HG02852 (cell line): ENCODE measurements around the gene BTBD9.
A peak's percentile ranks its signal among the peaks of the same experiment; 100 is the strongest.
"Not testable (repeated sequence)": the region's sequence is repeated elsewhere in the genome, so short reads cannot be mapped to it uniquely, and the experiment has no call there.

Experiments used
- ATAC-seq: cut with Tn5 transposase; IDR thresholded peaks from one replicate; pipeline ENCODE4 v1.9.1; 2021; ENCODE audit warnings: mild to moderate bottlenecking, moderate library complexity; ENCODE audit not compliant: unreplicated experiment

The BTBD9 gene

GRCh38 chr6:38352636-38353035, 287.1 kb downstream of the BTBD9 start:
- no peak for ATAC-seq

GRCh38 chr6:38350942-38351341, 288.8 kb downstream of the BTBD9 start:
- ATAC-seq: no peak

- no peak for ATAC-seq
Measured at GRCh38 chr6:38350220-38350619, 289.5 kb downstream of the BTBD9 start.

GRCh38 chr6:38349795-38350194, 289.9 kb downstream of the BTBD9 start:
- no peak for ATAC-seq

GRCh38 chr6:38349221-38349620, 290.5 kb downstream of the BTBD9 start:
- ATAC-seq: no peak

- ATAC-seq: no peak
Measured at GRCh38 chr6:38348371-38348770, 291.4 kb downstream of the BTBD9 start.

- not testable (repeated sequence) for ATAC-seq
Measured at GRCh38 chr6:38347829-38348228, 291.9 kb downstream of the BTBD9 start.

- ATAC-seq: no peak
Measured at GRCh38 chr6:38346291-38347079, 293.2 kb downstream of the BTBD9 start.

- ATAC-seq: no peak
Measured at GRCh38 chr6:38345586-38345985, 294.1 kb downstream of the BTBD9 start.

GRCh38 chr6:38341496-38341895, 298.2 kb downstream of the BTBD9 start:
- ATAC-seq: no peak

- no peak for ATAC-seq
Measured at GRCh38 chr6:38339914-38340313, 299.8 kb downstream of the BTBD9 start.

GRCh38 chr6:38337819-38338465, 301.8 kb downstream of the BTBD9 start:
- no peak for ATAC-seq

GRCh38 chr6:38336922-38337321, 302.8 kb downstream of the BTBD9 start:
- no peak for ATAC-seq

- no peak for ATAC-seq
Measured at GRCh38 chr6:38326837-38327236, 312.9 kb downstream of the BTBD9 start.

- no peak for ATAC-seq
Measured at GRCh38 chr6:38323216-38323615, 316.5 kb downstream of the BTBD9 start.

- ATAC-seq: no peak
Measured at GRCh38 chr6:38322138-38322537, 317.6 kb downstream of the BTBD9 start.

GRCh38 chr6:38320843-38321242, 318.9 kb downstream of the BTBD9 start:
- peak; percentile 64 for ATAC-seq

- ATAC-seq: no peak
Measured at GRCh38 chr6:38320358-38320757, 319.4 kb downstream of the BTBD9 start.

- ATAC-seq: no peak
Measured at GRCh38 chr6:38319256-38320212, 320.2 kb downstream of the BTBD9 start.

GRCh38 chr6:38316099-38316868, 323.4 kb downstream of the BTBD9 start:
- ATAC-seq: peak; percentile 67

- no peak for ATAC-seq
Measured at GRCh38 chr6:38311201-38311600, 328.5 kb downstream of the BTBD9 start.
